Measurements from ENCODE around the gene GNA14.

Gene GNA14

GRCh38 chr9:77563174-77563573 is 84.9 kb downstream of the GNA14 start:
- Histone ChIP-seq H3K27me3 (no peaks in the 10 kb centered on the region), H3K9me3 (no peaks in the 10 kb centered on the region), H3K27ac (no peak overlapping the region), H3K36me3 (no peaks in the 10 kb centered on the region), H3K4me1 (no peaks in the 10 kb centered on the region), H3K4me3 (no peak overlapping the region)
- intact Hi-C loops (cut with DNase I; ENCODE audit: low total_unique reads), result no loop called here
- TF ChIP-seq CTCF (IDR thresholded peaks at IDR 0.05), result no peak
- no peak for DNase-seq

- no peaks in the 10 kb centered on the region for H3K27me3 ChIP-seq
- intact Hi-C loops (cut with DNase I; ENCODE audit: low total_unique reads), result no loop called here
- no peak for DNase-seq
- H3K27ac ChIP-seq, result no peak overlapping the region
- no peaks in the 10 kb centered on the region for H3K4me1 ChIP-seq
- H3K36me3 ChIP-seq, result no peaks in the 10 kb centered on the region
- H3K9me3 ChIP-seq, result no peaks in the 10 kb centered on the region
- TF ChIP-seq CTCF (IDR thresholded peaks at IDR 0.05), result no peak
- no peak overlapping the region for H3K4me3 ChIP-seq
These were observed 85.9 kb downstream of the GNA14 start for GRCh38 chr9:77562019-77562748.

- Histone ChIP-seq H3K36me3 (no peaks in the 10 kb centered on the region), H3K9me3 (no peaks in the 10 kb centered on the region), H3K27me3 (no peaks in the 10 kb centered on the region), H3K27ac (no peak overlapping the region), H3K4me1 (no peaks in the 10 kb centered on the region), H3K4me3 (no peak overlapping the region)
- DNase-seq, result no peak
- TF ChIP-seq CTCF (IDR thresholded peaks at IDR 0.05), result no peak
- intact Hi-C loops (cut with DNase I; ENCODE audit: low total_unique reads), result no loop called here
These were observed 86.6 kb downstream of the GNA14 start for GRCh38 chr9:77561331-77562018.

GRCh38 chr9:77556396-77556795 is 91.7 kb downstream of the GNA14 start:
- intact Hi-C loops (cut with DNase I; ENCODE audit: low total_unique reads), result no loop called here
- Histone ChIP-seq H3K4me3 (no peak overlapping the region), H3K27me3 (no peaks in the 10 kb centered on the region), H3K9me3 (no peaks in the 10 kb centered on the region), H3K36me3 (no peaks in the 10 kb centered on the region), H3K27ac (no peak overlapping the region), H3K4me1 (no peaks in the 10 kb centered on the region)
- no peak for TF ChIP-seq CTCF (IDR thresholded peaks at IDR 0.05)
- no peak for DNase-seq

GRCh38 chr9:77554586-77555105 is 93.5 kb downstream of the GNA14 start:
- no peak for DNase-seq
- no peaks in the 10 kb centered on the region for H3K9me3 ChIP-seq
- no peak overlapping the region for H3K27ac ChIP-seq
- intact Hi-C loops (cut with DNase I; ENCODE audit: low total_unique reads), result no loop called here
- H3K4me1 ChIP-seq, result no peaks in the 10 kb centered on the region
- no peak overlapping the region for H3K4me3 ChIP-seq
- no peaks in the 10 kb centered on the region for H3K36me3 ChIP-seq
- TF ChIP-seq CTCF (IDR thresholded peaks at IDR 0.05), result no peak
- H3K27me3 ChIP-seq, result no peaks in the 10 kb centered on the region

All from tibial artery (tissue), 4 donors.